GM21786 (cell line): Measurements from ENCODE around the gene DIAPH1.

Experiments
- ATAC-seq: cut with Tn5 transposase; IDR thresholded peaks from one replicate; pipeline ENCODE4 v1.9.1; 2021; ENCODE audit not compliant: unreplicated experiment

DIAPH1 gene

DNA sequence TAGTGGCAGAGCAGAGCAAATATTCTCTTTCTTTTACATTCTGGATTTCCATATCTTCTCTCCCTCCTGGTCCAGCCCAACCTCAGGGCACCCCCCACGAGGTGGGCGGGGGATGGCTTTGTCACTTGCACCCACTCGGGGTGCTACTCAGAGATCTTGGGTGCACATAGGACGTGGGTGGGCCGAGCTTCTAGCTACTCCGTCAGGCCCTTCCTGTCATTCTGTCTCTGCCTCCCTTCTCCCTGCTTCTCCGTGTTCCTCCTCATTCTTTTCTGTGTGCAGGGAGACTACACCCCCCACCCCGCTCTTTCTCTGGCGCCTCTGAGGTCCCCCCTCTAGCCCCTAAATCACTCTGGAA lies 110.4 kb downstream of the DIAPH1 start:
- no peak for ATAC-seq

DNA sequence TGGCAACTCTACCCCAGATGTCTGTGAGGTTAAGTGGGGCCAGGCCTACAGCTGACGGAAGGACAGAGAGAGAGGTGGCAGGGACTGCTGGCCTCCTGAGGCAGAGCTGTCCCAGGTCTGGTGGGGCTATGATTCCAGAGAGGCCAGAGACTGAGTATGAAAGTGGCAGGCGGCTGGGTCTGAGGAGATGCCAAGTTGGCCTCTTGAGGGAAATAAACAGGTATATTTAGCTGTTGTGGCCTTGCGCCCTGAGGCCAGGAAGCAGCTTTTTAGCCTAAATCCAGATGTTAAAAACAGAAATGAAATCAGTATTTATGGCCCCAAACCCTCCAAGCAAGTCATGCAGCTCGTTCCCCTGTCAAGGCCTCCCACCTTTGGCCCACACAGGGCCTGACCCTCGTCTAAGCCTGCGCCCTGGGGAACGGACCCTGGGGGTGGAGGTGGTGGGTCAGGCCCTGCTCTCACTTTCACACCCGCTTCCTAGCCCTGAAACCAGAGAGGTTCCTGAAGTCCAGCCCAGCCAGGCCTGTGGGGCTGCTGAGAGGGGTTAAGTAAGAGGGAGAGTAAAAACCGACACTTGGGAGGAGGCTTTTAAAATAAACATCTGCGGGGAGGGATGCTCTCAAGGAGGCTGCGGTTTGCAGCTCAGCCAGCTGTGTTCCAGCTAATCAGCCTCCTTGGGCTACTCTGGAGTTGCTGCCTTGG lies 111.3 kb downstream of the DIAPH1 start:
- peak; percentile 47 for ATAC-seq

- no peak for ATAC-seq
Measured at GRCh38 chr5:141506381-141507155, 112.2 kb downstream of the DIAPH1 start.

GRCh38 chr5:141504216-141504615 lies 114.6 kb downstream of the DIAPH1 start:
- no peak for ATAC-seq

GRCh38 chr5:141503681-141504080 lies 115.1 kb downstream of the DIAPH1 start:
- ATAC-seq = no peak

GRCh38 chr5:141501761-141502160 lies 117.0 kb downstream of the DIAPH1 start:
- no peak for ATAC-seq

- no peak for ATAC-seq
Measured at GRCh38 chr5:141496038-141496437, 122.8 kb downstream of the DIAPH1 start.

DNA sequence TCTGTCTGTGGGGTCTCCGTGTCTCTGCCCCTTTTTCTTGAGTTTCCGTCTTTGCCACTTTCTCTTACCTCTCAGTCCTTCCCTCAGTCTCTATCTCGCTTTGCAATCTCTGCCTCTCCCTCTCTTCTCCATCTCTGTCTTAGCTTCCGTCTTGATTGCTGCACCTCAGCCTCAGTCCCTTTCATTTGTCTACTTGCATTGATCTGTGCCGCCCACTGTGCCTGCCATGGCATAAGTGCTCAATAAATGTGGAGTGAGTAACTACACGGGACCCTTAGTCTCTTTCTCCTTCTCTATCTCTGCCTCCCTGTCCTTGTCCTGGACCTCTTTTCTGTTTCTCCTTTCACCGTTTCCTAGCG lies 123.4 kb downstream of the DIAPH1 start:
- ATAC-seq = no peak

DNA sequence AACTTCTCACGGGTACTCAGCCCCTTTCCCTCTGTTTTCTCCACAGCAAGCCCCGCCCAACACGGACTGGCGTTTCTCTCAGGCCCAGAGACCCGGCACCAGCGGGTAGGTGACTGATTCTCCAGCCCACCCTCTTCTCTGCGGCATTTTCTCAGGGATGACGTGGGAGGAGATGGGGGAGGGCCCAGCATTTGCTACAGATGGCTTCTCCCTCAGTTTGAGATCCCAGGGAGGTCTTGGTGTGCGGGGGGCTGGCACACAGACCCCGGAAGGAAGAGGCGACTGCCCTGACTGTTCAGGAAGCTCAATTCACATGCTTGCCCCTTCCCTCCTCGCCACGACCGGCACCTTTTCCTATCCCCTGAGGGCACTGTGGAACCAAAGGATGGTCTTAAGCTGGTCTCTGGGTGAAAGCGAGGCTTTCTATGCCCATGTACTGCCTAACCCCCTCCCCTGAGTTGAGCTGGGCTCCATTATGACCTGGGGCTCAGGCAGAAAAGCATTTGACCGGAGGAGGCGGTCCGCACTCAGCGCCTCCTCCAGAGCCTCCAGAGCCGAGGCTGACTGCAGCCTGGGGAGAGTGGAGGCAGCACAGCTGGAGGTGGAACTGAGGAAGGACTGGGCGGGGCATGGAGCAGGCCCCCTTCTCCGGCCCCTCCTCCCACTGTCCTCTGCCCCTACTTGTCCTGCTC lies 123.9 kb downstream of the DIAPH1 start:
- ATAC-seq = no peak

DNA sequence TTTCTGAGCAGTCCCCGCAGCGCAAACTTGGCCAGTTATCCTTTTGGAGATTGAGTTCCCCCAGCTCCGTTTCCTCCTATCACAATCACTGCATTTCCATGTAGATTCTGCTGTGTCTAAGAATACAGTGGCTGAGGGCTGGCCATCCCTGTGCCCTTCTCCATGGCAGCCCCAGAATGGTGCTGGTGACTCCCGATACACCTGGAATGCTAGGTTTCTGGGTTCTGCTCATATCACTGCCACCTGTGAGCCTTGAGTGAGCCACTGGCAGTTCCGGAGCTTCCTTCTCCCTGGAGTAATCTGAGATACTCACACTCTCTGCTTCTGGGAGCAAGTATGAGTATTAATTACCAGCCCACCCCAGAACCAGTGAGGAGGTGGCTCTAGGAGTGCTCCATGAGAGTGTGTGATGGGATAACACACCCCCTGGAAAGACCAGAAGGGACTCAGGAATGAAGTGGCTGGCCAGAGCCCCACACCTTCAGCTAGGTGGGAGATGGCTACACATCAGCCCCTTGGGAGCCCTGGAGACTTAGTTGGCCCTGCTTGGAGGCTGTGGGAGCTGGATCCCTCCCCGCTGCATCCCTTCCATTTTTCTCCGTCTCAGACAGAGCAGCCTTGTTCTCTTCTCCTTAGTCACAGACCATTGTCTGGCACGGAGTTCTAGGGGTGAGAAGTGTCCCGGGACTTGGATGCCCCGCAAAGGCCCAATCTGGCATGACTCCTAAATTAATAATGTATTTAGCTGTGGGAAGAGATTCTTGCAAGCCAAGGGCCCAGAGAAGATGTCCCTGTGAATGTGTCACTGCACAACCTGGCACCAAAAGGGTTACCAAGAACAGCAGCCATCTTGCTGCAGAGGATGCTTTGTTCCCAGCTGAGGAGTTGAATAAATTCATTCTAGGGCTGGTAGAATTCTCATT lies 125.0 kb downstream of the DIAPH1 start:
- ATAC-seq = no peak

DNA sequence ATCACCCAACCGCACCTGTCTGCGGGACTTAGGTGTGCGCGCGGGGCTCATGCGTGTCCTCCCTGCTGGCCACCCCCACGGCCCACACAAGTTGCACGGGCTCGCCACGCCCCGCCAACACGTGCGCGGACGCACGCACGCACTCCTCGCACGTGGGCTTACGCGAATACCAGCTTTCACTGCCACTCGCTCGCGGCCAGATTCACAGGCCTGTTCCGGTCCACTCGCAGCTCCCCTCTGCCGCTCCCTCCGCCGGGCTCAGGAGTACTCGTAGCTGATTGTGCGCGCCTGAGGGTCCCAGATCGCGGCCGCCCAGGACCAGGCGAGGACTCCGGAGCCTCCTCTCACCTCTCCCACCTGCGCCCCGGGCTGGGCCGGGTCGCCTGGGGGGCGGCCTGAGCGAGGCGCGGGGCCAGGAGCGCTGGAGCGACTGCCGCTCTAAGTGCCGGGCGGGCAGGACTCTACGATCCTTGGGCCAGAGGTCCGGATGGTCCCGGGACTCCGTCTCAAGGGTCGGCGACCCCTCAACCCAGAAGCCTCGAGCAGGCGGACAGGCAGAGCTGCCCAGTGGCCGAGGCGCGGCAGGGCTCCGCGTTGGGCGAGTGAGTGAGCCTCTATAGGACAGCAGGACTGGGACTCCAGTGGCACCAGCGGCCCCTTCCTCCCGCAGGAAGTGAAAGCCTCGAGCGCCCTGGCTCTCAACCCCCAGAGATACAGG lies 126.5 kb downstream of the DIAPH1 start:
- peak; percentile 57 for ATAC-seq

GRCh38 chr5:141491323-141492167 lies 127.3 kb downstream of the DIAPH1 start:
- peak; percentile 14 for ATAC-seq

DNA sequence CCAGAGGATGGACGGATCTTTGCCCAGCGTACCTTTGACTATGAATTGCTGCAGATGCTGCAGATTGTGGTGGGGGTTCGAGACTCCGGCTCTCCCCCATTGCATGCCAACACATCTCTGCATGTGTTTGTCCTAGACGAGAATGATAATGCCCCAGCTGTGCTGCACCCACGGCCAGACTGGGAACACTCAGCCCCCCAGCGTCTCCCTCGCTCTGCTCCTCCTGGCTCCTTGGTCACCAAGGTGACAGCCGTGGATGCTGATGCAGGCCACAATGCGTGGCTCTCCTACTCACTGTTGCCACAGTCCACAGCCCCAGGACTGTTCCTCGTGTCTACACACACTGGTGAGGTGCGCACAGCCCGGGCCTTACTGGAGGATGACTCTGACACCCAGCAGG lies 128.0 kb downstream of the DIAPH1 start:
- ATAC-seq = no peak

GRCh38 chr5:141490271-141490670 lies 128.5 kb downstream of the DIAPH1 start:
- ATAC-seq = no peak

- no peak for ATAC-seq
Measured at GRCh38 chr5:141489841-141490240, 129.0 kb downstream of the DIAPH1 start.

DNA sequence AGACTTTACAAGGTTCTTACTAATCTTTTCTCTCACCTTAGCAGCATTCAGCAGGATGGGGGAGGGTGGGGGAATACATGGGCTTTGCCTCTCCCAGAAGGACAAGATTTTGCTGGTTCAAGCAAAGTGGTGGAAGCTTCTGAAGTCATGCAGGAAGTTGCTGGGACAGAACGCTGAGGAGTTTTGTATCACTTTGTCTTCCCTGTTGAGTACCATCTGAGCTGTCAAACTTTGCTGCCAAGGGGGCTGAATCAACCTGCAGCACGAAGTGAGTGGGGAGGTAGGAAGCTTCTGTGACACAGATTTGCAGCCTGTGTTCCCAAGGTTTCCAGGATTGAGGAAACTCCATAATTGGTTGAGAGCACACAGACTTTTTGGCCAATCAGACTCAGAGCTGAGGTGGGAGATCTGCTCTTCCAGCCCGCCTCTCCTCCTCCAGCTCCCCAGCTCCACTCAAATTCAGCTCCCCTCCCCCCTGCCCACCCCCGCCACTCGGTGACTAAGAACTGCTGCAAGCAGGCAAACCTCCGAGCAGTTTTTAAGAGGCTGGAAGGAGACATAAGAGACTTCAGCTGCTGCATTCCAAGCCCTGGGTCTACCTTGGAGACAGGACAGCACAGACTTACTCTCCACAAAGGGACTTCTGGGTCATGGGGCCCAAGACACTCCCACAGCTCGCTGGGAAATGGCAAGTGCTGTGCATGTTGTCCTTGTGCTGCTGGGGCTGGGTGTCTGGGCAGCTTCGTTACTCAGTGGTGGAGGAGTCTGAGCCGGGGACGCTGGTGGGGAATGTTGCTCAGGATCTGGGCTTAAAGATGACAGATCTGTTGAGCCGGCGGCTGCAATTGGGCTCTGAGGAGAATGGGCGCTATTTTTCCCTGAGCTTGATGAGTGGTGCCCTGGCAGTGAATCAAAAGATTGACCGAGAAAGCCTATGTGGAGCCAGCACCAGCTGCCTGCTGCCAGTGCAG lies 129.9 kb downstream of the DIAPH1 start, which contains the start of gene PCDHGC5:
TSS of gene PCDHGC5 (plus strand) at position 491 of the 971 bp plus-strand sequence. CDS start at position 651, 160 bp downstream.
- ATAC-seq = no peak

- ATAC-seq = no peak
Measured at GRCh38 chr5:141487131-141487530, 131.7 kb downstream of the DIAPH1 start.

- no peak for ATAC-seq
Measured at GRCh38 chr5:141486091-141486490, 132.7 kb downstream of the DIAPH1 start.
